ENCODE measurements around the gene KANSL1.

DNA sequence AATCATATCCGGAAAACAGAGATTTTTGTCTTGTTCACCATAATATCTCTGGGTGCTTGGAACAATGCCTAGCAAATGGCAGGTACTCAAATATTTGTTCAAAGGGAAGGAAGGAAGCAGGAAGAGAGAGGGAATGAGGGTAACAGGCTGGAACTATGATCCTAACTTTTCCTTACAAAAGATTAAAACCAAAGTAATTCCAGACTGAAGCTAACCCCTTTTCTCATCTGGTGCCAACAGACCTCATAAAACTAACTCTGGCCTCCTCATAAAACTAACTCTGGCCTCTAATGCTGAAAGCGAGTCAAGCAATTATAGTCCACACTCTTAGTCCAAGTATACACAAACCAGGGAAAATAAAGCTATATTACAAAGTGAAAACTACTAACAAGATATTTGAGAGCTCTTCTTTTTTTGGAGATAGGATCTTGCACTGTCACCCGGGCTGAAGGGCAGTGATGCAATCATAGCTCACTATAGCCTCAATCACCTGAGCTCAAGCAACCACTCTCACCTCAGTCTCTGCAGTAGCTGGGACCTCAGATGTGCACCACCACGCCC, 84.6 kb downstream of the KANSL1 start:
- TF ChIP-seq EP300 (IDR thresholded peaks at IDR 0.05; ENCODE audit: low read depth) (no peak), POLR2A (IDR thresholded peaks at IDR 0.05) (no peak)
- TF ChIP-seq, protein P1, sequence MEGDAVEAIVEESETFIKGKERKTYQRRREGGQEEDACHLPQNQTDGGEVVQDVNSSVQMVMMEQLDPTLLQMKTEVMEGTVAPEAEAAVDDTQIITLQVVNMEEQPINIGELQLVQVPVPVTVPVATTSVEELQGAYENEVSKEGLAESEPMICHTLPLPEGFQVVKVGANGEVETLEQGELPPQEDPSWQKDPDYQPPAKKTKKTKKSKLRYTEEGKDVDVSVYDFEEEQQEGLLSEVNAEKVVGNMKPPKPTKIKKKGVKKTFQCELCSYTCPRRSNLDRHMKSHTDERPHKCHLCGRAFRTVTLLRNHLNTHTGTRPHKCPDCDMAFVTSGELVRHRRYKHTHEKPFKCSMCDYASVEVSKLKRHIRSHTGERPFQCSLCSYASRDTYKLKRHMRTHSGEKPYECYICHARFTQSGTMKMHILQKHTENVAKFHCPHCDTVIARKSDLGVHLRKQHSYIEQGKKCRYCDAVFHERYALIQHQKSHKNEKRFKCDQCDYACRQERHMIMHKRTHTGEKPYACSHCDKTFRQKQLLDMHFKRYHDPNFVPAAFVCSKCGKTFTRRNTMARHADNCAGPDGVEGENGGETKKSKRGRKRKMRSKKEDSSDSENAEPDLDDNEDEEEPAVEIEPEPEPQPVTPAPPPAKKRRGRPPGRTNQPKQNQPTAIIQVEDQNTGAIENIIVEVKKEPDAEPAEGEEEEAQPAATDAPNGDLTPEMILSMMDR (IDR thresholded peaks at IDR 0.05): no peak

Data from transverse colon (tissue), 3 donors.